Testis (tissue), 3 donors: ENCODE data around the gene SHISA6. TPM values are rescaled to one million over a fixed set of nuclear protein-coding genes. Genes with fewer than 3 reads are reported as not detected.

ENCODE experiments used
- DNase-seq: peaks from one replicate; pipeline ENCODE4 v3.0.0-alpha.2; 2019
- H3K27ac ChIP-seq, 2 donors: fragments of 200-600 bp; sonication (generic); one replicate each; pipeline ENCODE4 v1.5.1; 2019
- H3K27me3 ChIP-seq: fragments of 200-600 bp; sonication (generic); one replicate; pipeline ENCODE4 v1.5.1; 2019
- H3K36me3 ChIP-seq: fragments of 200-600 bp; sonication (generic); one replicate; pipeline ENCODE4 v1.5.1; 2017; ENCODE audit warnings: low read depth; ENCODE audit errors: missing control alignments
- H3K4me1 ChIP-seq: fragments of 200-600 bp; sonication (generic); one replicate; pipeline ENCODE4 v1.5.1; 2019
- H3K4me3 ChIP-seq, 2 donors: fragments of 200-600 bp; sonication (generic); one replicate each; pipeline ENCODE4 v1.5.1; 2017 to 2019
- H3K9me3 ChIP-seq: fragments of 200-600 bp; sonication (generic); one replicate; pipeline ENCODE4 v1.5.1; 2017
- POLR2A ChIP-seq: fragments of 450-650 bp; IDR thresholded peaks from one replicate; pipeline ENCODE4 v1.6.1; 2017; ENCODE audit warnings: antibody characterized with exemption, mild to moderate bottlenecking, moderate library complexity
- WGBS, 2 donors: methylation state at CpG; one replicate each; pipeline ENCODE4 v1.1.5; 2018; 5-methylcytosine and 5-hydroxymethylcytosine counted together
- intact Hi-C: fragments of 100-400 bp; cut with DNase I; formaldehyde crosslinking; loops from one replicate; pipeline ENCODE4 v1.15.1; 2023; ENCODE audit warnings: low total_unique reads
- polyA plus RNA-seq: library from polyadenylated mRNA; stranded (reverse); fragments of 350-450 nt; fragmentation: Illumina TruSeq; extraction: RNeasy Lipid Tissue Mini Kit (QIAGEN cat#74804); gene quantifications from one replicate; pipeline ENCODE4 v1.2.3, GENCODE V29; 2014; ENCODE audit warnings: low read depth, low replicate concordance; ENCODE audit not compliant: insufficient read depth
- total RNA-seq, 2 donors: library from RNA; depleted of rRNA; stranded (reverse); fragments of >200 nt; gene quantifications; one replicate each; pipeline ENCODE4 v1.2.3, GENCODE V29; 2016
- TF ChIP-seq, protein P1 (sequence below), 3 experiments: fragments of 450-650 bp in 2 of 3; fragments of 200-600 bp in 1 of 3; sonication (generic) in 1 of 3; IDR thresholded peaks; one replicate each; pipeline ENCODE4 v1.5.1; 2016 to 2019; ENCODE audit warnings: antibody characterized with exemption in 3 of 3, mild to moderate bottlenecking in 2 of 3, moderate library complexity in 1 of 3

The SHISA6 gene
- total and polyA plus RNA-seq, 3 donors from 2014 or later: 4.0 to 10.3 (median 7.5) TPM

DNA sequence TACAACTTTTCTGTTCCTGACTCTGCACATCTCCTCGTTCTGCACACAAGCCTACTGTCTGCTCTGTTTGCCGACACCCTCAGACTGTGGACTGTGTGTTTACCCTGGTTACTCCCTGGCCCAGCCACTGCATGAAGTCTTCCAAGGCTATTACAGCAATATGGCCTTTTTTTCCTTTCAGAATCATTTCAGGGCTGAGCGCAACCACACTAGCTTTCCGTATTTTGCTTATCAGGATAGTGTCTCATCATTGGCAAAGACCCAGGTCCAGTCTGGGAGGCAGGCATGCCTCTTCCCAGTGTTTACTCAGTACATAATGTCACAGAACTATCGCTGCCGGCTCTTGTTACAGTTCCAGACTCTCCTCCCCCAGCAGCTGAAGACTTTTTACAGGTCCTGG is 367.4 kb downstream of the SHISA6 start:
- H3K27me3 ChIP-seq: no peaks in the 10 kb centered on the region
- DNase-seq: peak; percentile 93
- 26 to 38% methylated on average over 6 of the region's 6 CpGs for WGBS, 2 donors
- intact Hi-C loops: no loop called here
- H3K27ac ChIP-seq: peak overlapping the region; percentile 70 to 71
- H3K9me3 ChIP-seq: no peaks in the 10 kb centered on the region
- peaks cover 21% of the 10 kb centered on the region for H3K4me1 ChIP-seq
- TF ChIP-seq, protein P1, sequence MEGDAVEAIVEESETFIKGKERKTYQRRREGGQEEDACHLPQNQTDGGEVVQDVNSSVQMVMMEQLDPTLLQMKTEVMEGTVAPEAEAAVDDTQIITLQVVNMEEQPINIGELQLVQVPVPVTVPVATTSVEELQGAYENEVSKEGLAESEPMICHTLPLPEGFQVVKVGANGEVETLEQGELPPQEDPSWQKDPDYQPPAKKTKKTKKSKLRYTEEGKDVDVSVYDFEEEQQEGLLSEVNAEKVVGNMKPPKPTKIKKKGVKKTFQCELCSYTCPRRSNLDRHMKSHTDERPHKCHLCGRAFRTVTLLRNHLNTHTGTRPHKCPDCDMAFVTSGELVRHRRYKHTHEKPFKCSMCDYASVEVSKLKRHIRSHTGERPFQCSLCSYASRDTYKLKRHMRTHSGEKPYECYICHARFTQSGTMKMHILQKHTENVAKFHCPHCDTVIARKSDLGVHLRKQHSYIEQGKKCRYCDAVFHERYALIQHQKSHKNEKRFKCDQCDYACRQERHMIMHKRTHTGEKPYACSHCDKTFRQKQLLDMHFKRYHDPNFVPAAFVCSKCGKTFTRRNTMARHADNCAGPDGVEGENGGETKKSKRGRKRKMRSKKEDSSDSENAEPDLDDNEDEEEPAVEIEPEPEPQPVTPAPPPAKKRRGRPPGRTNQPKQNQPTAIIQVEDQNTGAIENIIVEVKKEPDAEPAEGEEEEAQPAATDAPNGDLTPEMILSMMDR (IDR thresholded peaks at IDR 0.05): no peak
- no peak for TF ChIP-seq POLR2A
- no peaks in the 10 kb centered on the region for H3K36me3 ChIP-seq
- no peak overlapping the region for H3K4me3 ChIP-seq

DNA sequence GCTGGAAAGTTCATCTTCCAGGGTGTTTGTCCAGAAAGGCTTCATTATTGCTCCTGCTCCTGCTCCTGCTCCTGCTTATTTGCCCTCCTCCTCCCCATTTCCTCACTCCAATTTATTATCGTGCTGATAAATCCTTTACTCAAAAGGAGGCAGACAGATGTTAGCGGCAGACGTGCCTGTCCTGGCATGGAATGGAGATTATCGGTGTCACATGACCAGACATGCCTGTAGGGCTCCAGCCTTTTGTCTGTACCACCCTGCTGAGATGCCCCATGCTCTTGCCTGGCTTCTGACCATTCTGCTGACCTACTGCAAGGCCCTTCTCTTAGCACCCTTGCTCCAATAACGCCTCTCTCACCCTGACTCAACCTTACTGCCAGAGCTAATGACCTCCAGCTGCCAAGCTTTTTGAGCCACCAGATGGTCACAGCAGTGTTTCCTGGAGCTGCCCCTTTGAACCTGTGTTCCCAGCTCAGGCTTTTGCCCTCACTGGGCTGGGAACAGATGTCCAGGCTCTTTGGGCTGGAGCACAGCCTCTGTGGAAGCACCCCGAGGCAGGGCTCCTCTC is 370.1 kb downstream of the SHISA6 start:
- 69 to 71% methylated on average over 6 of the region's 6 CpGs for WGBS, 2 donors
- DNase-seq: no peak
- intact Hi-C loops: no loop called here

DNA sequence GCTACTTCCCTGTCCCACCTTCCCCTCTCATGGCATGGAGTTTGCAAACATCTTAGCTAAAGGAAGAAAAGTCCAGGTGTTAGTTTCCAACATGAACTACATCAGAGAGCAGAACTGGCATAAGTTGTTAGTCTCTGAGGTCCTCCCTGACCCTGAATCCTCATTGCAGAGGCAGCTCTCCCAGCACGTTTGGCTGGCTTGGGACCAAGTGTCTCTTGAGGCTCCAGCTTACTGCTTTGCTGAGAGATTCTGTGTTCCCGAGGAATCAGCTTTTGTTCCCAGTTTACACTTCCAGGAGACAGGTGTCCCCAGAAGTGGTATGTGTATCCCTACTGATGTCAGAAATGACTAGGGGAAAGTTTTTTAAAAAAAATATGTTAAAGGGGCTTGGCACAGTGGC is 371.9 kb downstream of the SHISA6 start:
- DNase-seq: peak; percentile 71
- no peaks in the 10 kb centered on the region for H3K9me3 ChIP-seq
- intact Hi-C loops: no loop called here
- H3K4me3 ChIP-seq: no peak overlapping the region
- H3K4me1 ChIP-seq: peaks cover 13% of the 10 kb centered on the region
- WGBS, 2 donors: 34 to 46% methylated on average over 2 of the region's 2 CpGs
- H3K36me3 ChIP-seq: no peaks in the 10 kb centered on the region
- no peaks in the 10 kb centered on the region for H3K27me3 ChIP-seq
- no peak overlapping the region for H3K27ac ChIP-seq
- TF ChIP-seq POLR2A: no peak

More for the DNA sequence above, 370.1 kb downstream of the SHISA6 start:
- no peak for TF ChIP-seq POLR2A
- TF ChIP-seq, protein P1 (IDR thresholded peaks at IDR 0.05): no peak
- no peaks in the 10 kb centered on the region for H3K36me3 ChIP-seq
- peaks cover 21% of the 10 kb centered on the region for H3K4me1 ChIP-seq
- no peak overlapping the region for H3K27ac ChIP-seq
- H3K4me3 ChIP-seq: no peak overlapping the region
- H3K27me3 ChIP-seq: no peaks in the 10 kb centered on the region
- H3K9me3 ChIP-seq: no peaks in the 10 kb centered on the region
